SK-MEL-5 (cell line): ENCODE measurements around the gene MTA3. TPM values are rescaled to one million over a fixed set of nuclear protein-coding genes. Genes with fewer than 3 reads are reported as not detected.
A peak's percentile ranks its signal among the peaks of the same experiment; 100 is the strongest.
"Not testable (repeated sequence)": the region's sequence is repeated elsewhere in the genome, so short reads cannot be mapped to it uniquely, and the experiment has no call there.

ENCODE experiments used
- DNase-seq: peaks from one replicate; pipeline ENCODE4 v3.0.0-alpha.2; 2016; ENCODE audit warnings: low read depth, low spot score
- in situ Hi-C: cut with HindIII; loops from 2 replicates; pipeline ENCODE4 v1.10.0; 2016; ENCODE audit warnings: low sequenced_read_pairs, high pct_unique_total_duplicates, low pct_unique_long_range_greater_than_20kb
- polyA plus RNA-seq, 2 experiments: library from polyadenylated mRNA; depleted of rRNA; stranded (reverse); fragments of >200 nt; gene quantifications; 2 replicates each; pipeline ENCODE4 v1.2.3, GENCODE V29; 2015
- total RNA-seq: library from RNA; depleted of rRNA; stranded (reverse); fragments of >200 nt; shearing (Covaris generic); gene quantifications from 2 replicates; pipeline ENCODE4 v1.2.3, GENCODE V29; 2014; rRNA removed

Gene MTA3
- 38.9 and 40.3 TPM in 2 replicates for total RNA-seq
- polyA plus RNA-seq (2015; cell fraction: cytosol; rRNA removed): 27.4 and 28.9 TPM in 2 replicates
- 34.3 TPM in 2 replicates for polyA plus RNA-seq (2015; cell fraction: nucleus; rRNA removed)

DNA sequence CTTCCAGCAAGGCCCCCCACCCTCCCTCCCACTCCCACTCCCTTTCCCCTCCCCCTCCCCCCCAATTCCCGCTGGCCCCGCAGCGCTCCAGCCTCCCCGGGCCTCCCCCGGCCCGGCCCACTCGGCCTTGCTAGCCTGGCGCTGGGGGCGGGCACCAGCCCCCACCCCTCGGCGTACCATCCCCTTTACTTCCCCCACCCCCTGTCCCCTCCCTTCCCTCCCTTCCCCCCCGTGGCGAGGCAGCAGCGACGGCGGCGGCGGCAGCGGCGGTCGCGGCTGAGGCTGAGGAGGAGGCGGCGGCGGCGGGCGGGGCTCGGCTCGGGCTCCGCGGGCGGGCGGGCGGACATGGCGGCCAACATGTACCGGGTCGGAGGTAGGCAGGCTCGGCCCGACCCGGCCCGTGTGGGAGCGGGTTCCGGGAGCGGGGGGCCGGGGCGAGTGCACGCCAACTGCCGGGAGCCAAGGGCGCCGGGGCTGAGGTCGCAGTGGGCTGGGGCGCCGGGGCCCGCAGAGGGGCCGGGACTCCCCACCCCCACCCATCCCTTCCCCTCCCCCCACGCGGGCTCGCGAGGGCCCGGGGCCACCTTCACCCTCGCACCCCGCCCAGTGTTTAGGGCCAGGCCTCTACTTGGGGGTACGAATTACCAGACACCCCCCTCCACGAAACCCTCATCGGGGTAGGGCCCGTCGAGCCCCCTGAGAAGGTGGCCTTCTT lies at the start of gene MTA3:
Gene MTA3, plus strand, starts transcription at position 232 of the 715 bp plus-strand sequence. Its CDS starts 114 bp downstream, at position 346.
- DNase-seq: peak; percentile 53
- in situ Hi-C loops: no loop called here

DNA sequence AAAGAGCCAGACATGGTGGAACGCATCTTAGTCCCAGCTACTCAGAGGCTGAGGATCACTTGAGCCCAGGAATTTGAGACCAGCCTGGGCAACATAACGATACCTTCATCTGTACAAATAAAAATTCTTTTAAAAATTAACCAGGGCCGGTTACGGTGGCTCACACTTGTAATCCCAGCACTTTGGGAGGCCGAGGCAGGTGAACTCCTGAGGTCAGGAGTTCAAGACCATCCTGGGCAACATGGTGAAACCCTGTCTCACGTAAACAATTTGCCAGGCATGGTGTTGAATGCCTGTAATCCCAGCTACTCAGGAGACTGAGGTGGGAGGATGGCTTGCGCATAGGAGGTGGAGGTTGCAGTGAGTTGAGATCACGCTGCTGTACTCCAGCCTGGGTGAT lies 48.8 kb upstream of the MTA3 start:
- DNase-seq: no peak
- in situ Hi-C loops: no loop called here

GRCh38 chr2:42522035-42522434 lies 46.4 kb upstream of the MTA3 start:
- in situ Hi-C loops: no loop called here
- DNase-seq: no peak

- no peak for DNase-seq
- in situ Hi-C loops: no loop called here
Measured at GRCh38 chr2:42523341-42523740, 45.1 kb upstream of the MTA3 start.

- no peak for DNase-seq
- in situ Hi-C loops: no loop called here
Measured at GRCh38 chr2:42532397-42532796, 36.0 kb upstream of the MTA3 start.

DNA sequence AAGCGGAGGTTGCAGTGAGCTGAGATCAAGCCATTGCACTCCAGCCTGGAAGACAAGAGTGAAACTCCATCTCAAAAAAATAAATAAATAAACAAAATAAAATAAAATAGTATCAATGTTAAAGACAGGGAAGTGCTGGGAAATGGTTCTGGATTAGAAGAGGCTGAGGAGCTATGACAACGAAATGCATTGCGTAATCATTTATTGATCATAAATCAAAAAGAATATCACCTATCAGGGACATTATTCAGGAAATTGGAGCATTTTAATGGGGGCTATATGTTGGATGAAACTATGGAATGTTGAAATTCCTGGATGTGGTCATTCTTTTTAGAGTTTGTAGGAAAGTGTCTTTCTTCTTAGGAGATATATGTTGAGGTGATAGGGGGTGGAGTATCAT lies 30.9 kb upstream of the MTA3 start:
- no peak for DNase-seq
- in situ Hi-C loops: no loop called here

DNA sequence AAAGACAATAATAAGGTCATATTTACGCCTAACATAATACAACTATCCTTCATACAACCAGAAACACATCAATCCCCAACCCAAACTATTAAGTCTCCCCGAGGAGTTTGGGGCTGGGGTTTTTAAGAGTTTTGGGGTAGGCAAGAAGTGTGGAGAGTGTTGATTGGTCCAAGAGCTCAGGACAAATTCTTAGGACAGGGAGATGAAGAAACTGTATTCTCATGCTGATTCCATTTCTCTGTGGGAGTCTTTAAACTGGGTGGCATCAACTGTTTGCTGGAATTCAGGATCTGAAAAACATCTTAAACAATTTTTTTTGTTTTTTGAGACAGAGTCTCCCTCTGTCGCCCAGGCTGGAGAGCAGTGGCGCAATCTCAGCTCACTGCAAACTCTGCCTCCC lies 25.6 kb upstream of the MTA3 start:
- no peak for DNase-seq
- in situ Hi-C loops: no loop called here

- no peak for DNase-seq
- in situ Hi-C loops: no loop called here
Measured at GRCh38 chr2:42545023-42545721, 23.3 kb upstream of the MTA3 start.

DNA sequence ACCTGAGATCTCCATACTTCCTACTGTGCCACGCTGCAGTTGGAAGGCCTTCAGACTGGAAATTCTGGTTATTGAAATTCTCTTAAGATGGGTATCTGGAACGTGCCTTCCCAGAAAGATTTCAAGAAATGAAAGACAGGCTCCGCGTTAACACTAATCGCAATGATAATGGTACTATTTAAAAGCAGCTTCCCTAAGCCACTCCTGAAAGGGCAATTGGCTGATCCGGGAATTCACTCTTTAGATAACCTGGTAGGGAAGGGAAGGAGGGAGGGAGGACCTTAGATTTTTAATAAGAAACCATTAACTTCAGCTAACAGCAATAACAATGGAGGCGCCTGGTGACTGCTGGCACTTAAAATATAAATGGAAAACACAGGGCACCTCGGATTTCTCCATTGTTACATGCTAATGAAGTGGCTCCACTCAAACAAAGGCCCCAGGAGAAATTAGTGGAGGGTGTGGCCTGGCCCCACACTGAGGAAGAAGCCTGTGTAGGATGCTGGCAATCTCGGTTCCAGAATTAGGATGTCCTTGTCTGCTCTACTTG lies 22.5 kb upstream of the MTA3 start:
- in situ Hi-C loops: no loop called here
- no peak for DNase-seq

DNA sequence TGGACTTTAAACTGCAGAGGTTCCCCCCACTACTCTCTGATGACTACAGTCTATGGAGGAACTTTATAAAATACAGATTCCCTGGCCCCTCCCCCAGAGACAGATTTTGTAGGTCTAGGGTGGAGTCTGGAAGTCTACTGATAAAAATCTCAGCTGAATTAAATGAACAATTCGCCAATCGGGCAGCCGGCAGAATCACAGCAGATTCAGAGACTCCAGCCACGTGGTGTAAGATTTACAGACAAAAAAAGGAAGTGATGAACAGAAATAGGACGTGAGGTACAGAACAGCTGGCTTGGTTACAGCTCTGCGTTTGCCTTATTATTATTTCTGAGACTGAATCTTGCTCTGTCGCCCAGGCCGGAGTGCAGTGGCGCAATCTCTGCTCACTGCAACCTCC lies 21.4 kb upstream of the MTA3 start:
- in situ Hi-C loops: no loop called here
- DNase-seq: no peak

DNA sequence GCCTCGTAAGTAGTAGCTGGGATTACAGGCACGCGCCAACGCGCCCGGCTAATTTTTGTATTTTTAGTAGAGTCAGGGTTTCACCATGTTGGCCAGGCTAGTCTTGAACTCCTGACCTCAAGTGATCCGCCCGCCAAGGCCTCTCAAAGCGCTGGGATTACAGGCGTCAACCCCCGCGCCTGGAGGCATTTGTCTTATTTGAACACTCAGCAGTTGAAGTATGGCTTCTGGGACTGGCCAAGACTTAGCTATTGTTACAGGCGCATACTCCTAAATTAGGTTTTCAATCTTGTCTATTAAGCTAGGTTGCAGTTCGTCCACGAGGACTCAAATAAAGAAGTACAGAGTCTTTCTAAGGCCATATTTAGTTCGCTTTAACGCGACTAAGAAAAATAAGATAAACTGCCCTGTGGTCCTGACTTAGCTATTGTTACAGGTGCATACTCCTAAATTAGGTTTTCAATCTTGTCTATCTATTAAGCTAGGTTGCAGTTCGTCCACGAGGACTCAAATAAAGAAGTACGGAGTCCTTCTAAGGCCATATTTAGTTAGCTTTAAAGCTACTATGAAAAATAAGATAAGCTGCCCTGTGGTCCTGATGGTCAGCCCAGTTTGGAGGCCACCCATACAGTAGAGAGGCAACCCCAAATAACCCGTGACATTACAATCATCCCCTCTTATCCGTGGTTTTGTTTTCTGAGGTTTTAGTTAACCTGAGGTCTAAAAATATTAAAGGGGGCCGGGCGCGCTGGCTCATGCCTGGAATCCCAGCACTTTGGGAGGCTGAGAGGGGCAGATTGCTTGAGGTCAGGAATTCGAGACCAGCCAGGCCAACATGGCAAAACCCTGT lies 20.8 kb upstream of the MTA3 start:
- in situ Hi-C loops: no loop called here

DNA sequence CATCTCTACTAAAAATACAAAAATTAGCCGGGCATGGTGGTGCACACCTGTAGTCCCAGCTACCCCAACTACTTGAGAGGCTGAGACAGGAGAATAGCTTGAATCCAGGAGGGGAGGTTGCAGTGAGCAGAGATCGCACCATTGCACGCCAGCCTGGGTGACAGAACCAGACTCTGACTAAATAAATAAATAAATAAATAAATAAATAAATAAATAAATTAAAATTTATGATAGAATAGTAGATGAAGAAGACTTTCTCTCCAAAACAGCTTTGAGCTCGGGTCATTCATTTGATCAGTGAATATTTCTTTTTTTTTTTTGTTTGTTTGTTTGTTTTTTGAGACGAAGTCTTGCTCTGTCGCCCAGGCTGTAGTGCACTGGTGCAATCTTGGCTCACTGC lies 17.6 kb upstream of the MTA3 start:
- in situ Hi-C loops: no loop called here
- DNase-seq: no peak

More for the DNA sequence above, 20.8 kb upstream of the MTA3 start:
- no peak for DNase-seq

DNA sequence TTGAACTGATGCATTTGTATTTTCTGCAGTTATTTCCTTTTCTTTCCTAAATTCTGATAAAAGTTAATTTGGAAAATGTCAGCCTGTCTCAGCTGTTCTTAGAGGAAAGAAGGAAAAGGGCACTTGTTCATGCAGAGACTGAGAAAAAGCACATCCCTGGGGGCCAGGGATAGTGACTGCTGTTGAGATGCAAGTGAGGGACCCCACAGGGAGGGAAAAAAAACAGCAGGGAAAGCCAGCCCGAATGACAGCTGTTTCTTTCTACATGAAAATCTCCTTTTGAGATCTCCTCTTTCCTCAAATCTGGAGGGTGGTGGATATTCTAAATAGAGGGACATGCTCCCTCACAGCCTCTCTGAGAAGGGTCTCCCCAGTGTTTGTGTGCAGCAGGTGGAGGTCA lies 14.0 kb upstream of the MTA3 start:
- in situ Hi-C loops: no loop called here
- no peak for DNase-seq

- no peak for DNase-seq
- in situ Hi-C loops: no loop called here
Measured at GRCh38 chr2:42556315-42556890, 12.0 kb upstream of the MTA3 start.

DNA sequence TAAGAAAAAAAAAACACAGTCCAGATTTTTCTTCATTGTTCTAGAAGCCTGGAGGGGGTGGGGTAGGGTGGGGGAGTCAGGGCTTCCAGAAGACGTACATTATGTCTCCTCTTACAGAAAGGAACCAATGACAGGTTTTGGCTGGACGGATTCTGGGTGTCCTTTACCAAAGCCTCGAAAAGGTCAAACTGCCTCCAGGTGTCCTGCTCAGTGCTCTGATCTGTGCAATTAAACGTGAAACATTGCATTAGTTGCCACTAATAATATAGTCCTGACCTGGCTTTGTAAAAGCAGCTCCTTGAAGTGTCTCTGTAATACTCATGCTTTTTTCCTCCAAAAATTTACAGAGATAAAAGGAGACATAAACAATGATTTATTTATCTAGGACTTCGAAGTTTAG lies 11.1 kb upstream of the MTA3 start:
- no peak for DNase-seq
- in situ Hi-C loops: no loop called here

GRCh38 chr2:42558827-42559226 lies 9.6 kb upstream of the MTA3 start:
- in situ Hi-C loops: no loop called here
- no peak for DNase-seq

DNA sequence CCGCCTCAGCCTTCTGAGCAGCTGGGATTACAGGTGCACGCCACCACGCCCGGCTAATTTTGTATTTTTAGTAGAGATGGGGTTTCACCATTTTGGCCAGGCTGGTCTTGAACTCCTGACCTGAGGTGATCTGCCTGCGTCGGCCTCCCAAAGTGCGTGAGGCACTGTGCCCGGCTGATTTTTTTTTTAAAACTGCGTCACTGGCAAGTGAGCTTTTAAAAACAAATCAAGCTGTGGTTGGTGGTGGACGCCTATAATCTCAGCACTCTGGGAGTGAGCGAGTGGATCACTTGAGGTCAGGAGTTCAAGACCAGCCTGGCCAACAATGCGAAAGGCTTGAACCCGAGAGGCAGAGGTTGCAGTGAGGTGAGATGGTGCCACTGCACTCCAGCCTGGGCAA lies 8.3 kb upstream of the MTA3 start:
- DNase-seq, in situ Hi-C loops: not testable (repeated sequence)

DNA sequence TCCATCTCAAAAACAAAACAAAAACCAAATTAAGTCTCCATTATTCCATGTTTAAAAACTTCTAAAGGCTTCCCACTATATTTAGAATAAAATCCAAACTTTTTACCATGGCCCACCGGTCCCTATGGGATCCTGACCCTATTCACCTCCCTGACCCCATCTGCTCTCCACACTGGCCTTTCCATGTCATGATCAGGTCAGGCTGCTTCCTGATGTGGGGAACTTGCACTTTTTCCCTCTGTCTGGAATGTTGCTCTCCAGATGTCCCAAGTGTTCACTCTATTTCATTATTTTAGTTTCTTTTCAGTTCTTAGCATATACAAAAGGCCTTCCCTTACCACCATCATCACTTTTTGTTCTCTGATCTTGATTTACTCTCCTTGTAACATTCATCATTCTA lies 7.5 kb upstream of the MTA3 start:
- in situ Hi-C loops: no loop called here
- no peak for DNase-seq
